ENCODE measurements around the gene GJB2. TPM values are rescaled to one million over a fixed set of nuclear protein-coding genes. Genes with fewer than 3 reads are reported as not detected.

Gene GJB2
- total RNA-seq, 2 donors from 2014 or later = 42.5 to 84.4 TPM

DNA sequence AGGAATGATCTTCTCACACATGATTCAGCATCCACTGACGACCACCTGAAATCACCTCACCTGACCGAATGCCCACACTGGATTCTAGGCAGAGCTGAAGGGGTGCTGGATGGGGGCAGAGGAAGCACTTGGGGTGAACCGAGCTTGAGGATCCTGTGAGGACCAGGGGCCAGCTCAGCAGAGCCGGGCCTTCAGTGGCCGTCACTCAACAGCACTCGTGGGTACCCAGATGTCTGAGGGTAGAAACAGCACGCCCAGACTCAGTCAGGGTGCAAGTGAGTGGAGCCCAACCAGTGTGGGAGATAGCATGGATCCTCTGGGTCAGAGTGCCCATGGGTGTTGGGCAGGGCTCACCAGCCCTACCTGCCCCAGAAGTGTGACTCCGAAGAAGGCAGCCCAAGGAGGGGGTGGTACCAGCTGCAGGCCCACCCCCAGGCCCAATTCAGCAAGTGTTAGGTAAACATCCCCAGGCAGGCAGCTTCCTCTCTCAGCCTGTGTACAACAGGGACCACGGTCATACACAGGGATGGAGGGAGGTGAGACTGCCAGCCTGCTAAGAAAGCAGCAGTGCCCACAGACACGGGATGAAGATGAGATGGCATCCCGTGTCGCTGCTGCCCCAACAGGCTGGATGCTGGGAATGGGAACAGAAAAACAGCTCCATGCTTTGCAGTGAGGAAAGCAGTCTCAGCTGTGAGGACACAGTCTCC is 48.4 kb downstream of the GJB2 start:
- H3K27ac Mint-ChIP-seq = no peak overlapping the region
- no peaks in the 10 kb centered on the region for H3K9me3 Mint-ChIP-seq
- H3K36me3 Mint-ChIP-seq (ENCODE audit: low read depth) = no peaks in the 10 kb centered on the region
- peaks cover 32% of the 10 kb centered on the region for H3K27me3 Mint-ChIP-seq
- H3K4me1 Mint-ChIP-seq = no peaks in the 10 kb centered on the region
- H3K4me3 Mint-ChIP-seq = no peak overlapping the region
- ATAC-seq (replicated peaks) = no peak

DNA sequence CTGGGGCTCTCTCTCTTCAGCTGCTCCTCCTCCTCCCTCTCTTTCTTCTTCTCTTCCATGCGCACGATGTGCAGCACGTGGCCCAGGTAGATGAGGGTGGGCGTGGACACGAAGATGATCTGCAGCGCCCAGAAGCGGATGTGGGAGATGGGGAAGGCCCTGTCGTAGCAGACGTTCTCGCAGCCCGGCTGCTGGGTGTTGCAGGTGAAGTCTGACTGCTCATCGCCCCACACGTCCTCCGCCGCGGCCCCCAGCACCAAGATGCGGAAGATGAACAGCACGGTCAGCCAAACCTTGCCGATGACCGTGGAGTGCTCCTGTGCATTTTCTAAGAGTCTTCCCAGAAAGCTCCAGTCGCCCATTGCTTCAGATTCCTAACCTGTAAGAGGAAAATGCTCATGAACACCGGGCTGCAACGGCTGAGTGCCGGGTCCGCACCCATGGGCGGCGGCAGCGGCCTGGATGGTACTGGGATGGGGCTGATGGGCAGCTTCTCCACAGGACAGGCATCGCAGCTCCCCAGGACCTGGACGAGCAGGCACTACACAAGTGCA is 49.7 kb downstream of the GJB2 start:
- Mint-ChIP-seq H3K4me1 (no peaks in the 10 kb centered on the region), H3K27me3 (peaks cover 33% of the 10 kb centered on the region), H3K36me3 (ENCODE audit: low read depth) (no peaks in the 10 kb centered on the region), H3K27ac (no peak overlapping the region), H3K9me3 (no peaks in the 10 kb centered on the region), H3K4me3 (peak overlapping the region; percentile 27)
- no peak for ATAC-seq (replicated peaks)

DNA sequence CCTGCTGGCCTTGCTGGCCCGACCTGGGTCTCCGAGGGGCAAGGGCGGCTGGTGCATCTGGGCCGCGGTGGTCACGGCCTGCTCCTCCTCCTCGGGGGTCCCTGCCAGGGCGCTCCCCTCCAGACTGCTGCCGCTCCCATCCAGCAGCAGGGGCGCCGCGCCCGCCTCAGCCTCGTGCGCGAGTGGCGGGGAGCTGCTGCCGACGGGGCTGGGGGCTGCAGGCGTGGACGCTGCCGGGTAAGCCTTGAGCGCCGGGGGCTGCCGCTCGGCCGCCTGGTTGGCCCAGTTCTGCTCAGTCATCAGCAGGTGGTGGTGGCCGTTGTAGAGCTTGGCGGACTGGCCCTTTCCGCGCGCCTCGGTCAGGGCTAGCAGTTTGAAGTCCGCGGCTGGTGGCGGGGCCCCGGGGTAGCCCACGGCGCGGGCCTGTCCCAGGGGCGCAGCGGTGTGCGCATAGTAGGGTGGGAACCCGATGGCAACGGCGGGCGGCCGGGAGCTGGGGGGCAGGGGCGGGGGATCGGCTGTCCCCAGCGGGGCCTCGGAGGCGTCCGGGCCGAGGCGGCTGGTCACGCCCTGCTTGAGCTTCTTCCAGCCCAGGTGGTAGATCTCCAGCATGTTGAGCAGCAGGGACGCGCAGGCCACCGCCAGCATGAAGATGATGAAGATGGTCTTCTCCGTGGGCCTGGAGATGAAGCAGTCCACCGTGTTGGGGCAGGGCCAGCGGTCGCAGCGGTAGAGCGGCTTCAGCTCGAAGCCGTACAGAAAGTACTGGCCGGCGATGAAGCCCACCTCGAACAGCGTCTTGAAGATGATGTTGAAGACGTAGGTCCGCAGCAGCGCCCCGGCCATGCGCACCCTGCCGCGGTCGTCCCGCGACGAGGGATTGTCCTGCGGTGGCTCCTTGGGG is 50.5 kb downstream of the GJB2 start:
- H3K27me3 Mint-ChIP-seq = peaks cover 38% of the 10 kb centered on the region
- ATAC-seq (replicated peaks) = no peak
- no peaks in the 10 kb centered on the region for H3K36me3 Mint-ChIP-seq (ENCODE audit: low read depth)
- H3K4me3 Mint-ChIP-seq = no peak overlapping the region
- no peaks in the 10 kb centered on the region for H3K4me1 Mint-ChIP-seq
- H3K27ac Mint-ChIP-seq = no peak overlapping the region
- H3K9me3 Mint-ChIP-seq = no peaks in the 10 kb centered on the region

DNA sequence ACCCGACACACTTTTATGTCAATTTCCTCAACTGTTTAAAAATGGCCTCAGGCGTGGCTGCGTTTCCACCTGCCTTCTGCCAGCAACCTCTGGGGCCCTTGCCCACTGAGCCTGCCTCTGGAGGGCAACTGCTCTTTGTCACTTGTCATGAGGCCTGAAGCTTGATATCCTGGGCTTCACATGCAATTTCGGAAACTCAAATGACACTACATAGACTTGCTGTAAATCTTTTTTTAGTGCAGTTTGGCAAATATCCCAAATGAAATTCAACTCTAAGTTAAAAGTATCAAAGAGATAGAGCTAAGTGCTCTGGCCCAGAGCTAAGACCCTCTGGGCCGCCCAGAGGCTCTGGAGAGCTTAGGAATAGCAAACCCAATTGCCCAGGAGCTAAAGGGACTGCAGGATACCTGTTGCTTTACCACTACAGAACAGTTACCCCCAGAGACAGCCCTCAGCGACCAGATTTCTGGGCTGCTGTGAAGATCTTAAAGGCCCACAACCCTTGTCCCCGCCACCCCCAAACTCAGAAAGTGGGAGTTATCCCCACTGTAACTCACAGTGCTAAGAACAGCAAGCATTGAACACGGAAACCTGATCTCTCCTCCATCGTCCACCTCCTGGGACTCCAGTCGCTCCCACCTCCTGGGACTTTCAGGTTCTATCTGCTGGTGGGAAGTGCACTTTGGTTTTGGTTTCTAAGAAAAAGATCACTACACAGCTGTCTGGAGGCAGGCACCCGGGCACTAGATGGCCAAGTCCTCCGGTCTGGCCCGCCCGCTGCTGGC is 51.3 kb downstream of the GJB2 start:
- H3K4me3 Mint-ChIP-seq = no peak overlapping the region
- ATAC-seq (replicated peaks) = no peak

DNA sequence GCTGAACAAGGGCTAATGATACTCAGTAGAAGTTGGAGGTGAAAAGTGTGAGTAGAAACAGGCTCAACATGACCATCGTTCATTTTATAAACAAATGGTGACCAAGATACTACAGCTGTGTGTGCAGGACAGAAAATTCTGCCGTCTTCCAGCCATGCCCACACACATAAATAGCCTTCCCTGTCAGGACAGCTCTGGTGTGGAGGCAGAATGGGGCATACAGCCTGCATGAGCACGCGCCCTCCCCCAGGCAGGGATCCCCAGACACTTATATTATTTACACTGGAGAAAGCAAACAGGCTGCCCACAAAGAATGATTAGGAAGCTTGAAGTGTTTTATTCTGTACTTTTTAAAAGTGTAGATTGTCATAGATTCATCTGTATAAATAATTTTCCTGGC is 52.3 kb downstream of the GJB2 start:
- Mint-ChIP-seq H3K4me3 (no peak overlapping the region), H3K9me3 (no peaks in the 10 kb centered on the region), H3K36me3 (ENCODE audit: low read depth) (no peaks in the 10 kb centered on the region), H3K27ac (no peak overlapping the region), H3K4me1 (no peaks in the 10 kb centered on the region), H3K27me3 (peaks cover 33% of the 10 kb centered on the region)
- ATAC-seq (replicated peaks) = no peak

More for the DNA sequence above, 51.3 kb downstream of the GJB2 start:
- Mint-ChIP-seq H3K27me3 (peaks cover 33% of the 10 kb centered on the region), H3K36me3 (ENCODE audit: low read depth) (no peaks in the 10 kb centered on the region), H3K9me3 (no peaks in the 10 kb centered on the region), H3K4me1 (no peaks in the 10 kb centered on the region), H3K27ac (no peak overlapping the region)

DNA sequence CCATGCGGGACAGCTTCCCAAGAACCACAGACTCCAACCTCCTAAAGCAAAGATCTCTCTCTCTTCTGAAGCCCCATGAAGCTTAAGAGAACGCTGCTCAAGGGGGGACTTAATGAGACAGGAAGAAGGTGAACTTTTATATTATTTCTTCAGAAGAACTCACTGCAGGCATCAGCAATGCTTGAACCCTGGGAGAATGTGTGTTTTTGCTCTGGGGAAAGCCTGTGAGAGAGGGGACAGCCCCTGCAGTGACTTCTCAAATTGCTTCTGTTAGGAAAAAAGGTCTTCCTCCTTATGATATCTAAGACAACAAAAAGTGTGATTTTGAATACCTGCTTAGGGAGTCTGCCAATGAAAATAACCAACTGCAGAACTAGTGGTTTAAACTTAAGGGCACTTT is 54.9 kb downstream of the GJB2 start:
- no peaks in the 10 kb centered on the region for H3K4me1 Mint-ChIP-seq
- no peaks in the 10 kb centered on the region for H3K36me3 Mint-ChIP-seq (ENCODE audit: low read depth)
- no peak overlapping the region for H3K27ac Mint-ChIP-seq
- H3K9me3 Mint-ChIP-seq = no peaks in the 10 kb centered on the region
- H3K27me3 Mint-ChIP-seq = peaks cover 28% of the 10 kb centered on the region
- no peak overlapping the region for H3K4me3 Mint-ChIP-seq
- no peak for ATAC-seq (replicated peaks)

Other genes with a start within 250 kb of the GJB2 start
- 100 to 1,000 TPM in 1 of 2 donors, 10 to 100 TPM in 1; 42.4 to 106 TPM for gene ZMYM2, start 234.2 kb downstream of the GJB2 start, total RNA-seq
- under 1 TPM; 0.50 to 0.91 TPM for gene GJA3, start 31.9 kb downstream of the GJB2 start, total RNA-seq
- gene GJB6, start 39.4 kb upstream of the GJB2 start, total RNA-seq = 10 to 100 TPM; 16.8 to 53.3 TPM